Peyer's patch (tissue), 4 donors: ENCODE results near the gene NEDD4L.

Source experiments
- POLR2A ChIP-seq, 2 donors: fragments of 450-650 bp; IDR thresholded peaks; one replicate each; pipeline ENCODE4 v1.5.1; 2017; ENCODE audit warnings: antibody characterized with exemption in 2 of 2, mild to moderate bottlenecking in 2 of 2, moderate library complexity in 2 of 2
- TF ChIP-seq, protein P1 (sequence below), 6 experiments: fragments of 450-650 bp in 4 of 6; fragments of 200-600 bp in 2 of 6; sonication (generic) in 1 of 6; IDR thresholded peaks; one replicate each; pipeline ENCODE4 v1.5.1; 2017 to 2019; ENCODE audit warnings: antibody characterized with exemption in 6 of 6, mild to moderate bottlenecking in 3 of 6, moderate library complexity in 1 of 6

DNA sequence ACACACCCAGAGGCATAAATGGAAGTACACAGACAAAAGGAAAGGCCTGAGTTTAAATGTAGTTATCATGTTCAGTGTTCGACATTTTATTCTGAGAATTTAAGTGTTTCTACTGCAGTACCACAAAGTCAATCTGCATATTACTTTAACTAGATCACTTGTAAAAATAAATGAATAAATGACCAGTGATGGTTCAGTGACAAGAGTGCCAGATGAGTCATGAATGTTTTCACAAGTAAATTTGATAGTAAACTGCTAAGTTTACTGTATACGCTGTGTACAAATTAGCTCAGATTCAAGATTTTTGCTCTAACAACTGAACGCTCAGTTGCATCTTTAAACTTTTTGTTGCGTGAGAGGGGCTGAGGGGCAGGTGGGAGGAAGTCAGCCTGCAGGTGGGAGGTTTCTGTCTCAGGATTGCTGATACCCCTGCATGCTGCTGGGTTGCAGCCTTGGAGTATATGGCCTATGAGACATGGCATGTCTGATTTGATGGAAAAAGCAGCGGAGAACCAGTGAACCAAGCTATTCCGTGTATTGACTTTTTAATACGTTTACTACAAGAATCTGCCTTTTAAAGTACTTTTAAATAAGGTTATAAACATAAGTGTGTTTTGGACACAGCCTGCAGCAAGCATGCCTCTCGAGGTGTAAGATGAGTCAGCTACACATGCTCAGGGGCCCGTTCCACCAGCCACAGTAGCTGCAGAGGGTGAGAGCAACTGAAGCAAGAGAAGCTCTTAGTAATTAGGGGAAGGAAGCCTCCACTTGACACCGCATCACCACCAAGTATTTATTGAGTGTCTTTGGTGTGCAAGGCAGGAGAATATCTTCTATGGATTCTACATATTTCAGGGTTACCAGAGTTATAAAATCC lies 245.1 kb downstream of the NEDD4L start:
- TF ChIP-seq, protein P1, sequence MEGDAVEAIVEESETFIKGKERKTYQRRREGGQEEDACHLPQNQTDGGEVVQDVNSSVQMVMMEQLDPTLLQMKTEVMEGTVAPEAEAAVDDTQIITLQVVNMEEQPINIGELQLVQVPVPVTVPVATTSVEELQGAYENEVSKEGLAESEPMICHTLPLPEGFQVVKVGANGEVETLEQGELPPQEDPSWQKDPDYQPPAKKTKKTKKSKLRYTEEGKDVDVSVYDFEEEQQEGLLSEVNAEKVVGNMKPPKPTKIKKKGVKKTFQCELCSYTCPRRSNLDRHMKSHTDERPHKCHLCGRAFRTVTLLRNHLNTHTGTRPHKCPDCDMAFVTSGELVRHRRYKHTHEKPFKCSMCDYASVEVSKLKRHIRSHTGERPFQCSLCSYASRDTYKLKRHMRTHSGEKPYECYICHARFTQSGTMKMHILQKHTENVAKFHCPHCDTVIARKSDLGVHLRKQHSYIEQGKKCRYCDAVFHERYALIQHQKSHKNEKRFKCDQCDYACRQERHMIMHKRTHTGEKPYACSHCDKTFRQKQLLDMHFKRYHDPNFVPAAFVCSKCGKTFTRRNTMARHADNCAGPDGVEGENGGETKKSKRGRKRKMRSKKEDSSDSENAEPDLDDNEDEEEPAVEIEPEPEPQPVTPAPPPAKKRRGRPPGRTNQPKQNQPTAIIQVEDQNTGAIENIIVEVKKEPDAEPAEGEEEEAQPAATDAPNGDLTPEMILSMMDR (IDR thresholded peaks at IDR 0.05), result no peak
- TF ChIP-seq POLR2A (IDR thresholded peaks at IDR 0.05), result no peak
